LNCAP (cell line): ENCODE data around the gene JAZF1.

Experiments
- TF ChIP-seq, protein P1 (sequence below): fragments of 450-650 bp; IDR thresholded peaks from 2 replicates; pipeline ENCODE4 v1.5.1; 2017; ENCODE audit warnings: mild to moderate bottlenecking

JAZF1 gene

DNA sequence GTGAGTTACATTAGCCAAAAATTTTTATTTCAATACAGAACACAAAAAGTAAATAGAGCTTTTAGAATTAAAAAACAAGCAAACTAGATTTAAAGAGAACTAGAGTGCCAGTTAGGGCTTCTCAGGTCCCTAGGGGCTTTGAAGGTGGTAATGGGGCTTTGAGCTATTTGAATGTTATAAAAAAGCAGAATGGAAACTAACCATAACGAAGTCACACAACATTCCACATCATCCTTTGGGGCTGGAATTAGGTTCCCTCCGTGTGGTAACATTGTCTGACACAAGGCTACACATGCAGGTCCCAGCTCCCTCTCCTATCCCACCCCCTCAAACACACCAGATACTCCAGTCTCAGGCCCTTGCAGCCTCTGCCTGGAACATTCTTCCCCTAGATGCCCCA is 15.3 kb downstream of the JAZF1 start:
- TF ChIP-seq, protein P1, sequence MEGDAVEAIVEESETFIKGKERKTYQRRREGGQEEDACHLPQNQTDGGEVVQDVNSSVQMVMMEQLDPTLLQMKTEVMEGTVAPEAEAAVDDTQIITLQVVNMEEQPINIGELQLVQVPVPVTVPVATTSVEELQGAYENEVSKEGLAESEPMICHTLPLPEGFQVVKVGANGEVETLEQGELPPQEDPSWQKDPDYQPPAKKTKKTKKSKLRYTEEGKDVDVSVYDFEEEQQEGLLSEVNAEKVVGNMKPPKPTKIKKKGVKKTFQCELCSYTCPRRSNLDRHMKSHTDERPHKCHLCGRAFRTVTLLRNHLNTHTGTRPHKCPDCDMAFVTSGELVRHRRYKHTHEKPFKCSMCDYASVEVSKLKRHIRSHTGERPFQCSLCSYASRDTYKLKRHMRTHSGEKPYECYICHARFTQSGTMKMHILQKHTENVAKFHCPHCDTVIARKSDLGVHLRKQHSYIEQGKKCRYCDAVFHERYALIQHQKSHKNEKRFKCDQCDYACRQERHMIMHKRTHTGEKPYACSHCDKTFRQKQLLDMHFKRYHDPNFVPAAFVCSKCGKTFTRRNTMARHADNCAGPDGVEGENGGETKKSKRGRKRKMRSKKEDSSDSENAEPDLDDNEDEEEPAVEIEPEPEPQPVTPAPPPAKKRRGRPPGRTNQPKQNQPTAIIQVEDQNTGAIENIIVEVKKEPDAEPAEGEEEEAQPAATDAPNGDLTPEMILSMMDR = no peak

GRCh38 chr7:28163949-28164348 is 16.6 kb downstream of the JAZF1 start:
- TF ChIP-seq, protein P1 = no peak

GRCh38 chr7:28161331-28161730 is 19.3 kb downstream of the JAZF1 start:
- TF ChIP-seq, protein P1 = no peak

GRCh38 chr7:28160551-28160991 is 20.0 kb downstream of the JAZF1 start:
- TF ChIP-seq, protein P1 = no peak

GRCh38 chr7:28157831-28158416 is 22.7 kb downstream of the JAZF1 start:
- TF ChIP-seq, protein P1 = no peak

- TF ChIP-seq, protein P1 = no peak
Observed at GRCh38 chr7:28157076-28157745, 23.4 kb downstream of the JAZF1 start.

DNA sequence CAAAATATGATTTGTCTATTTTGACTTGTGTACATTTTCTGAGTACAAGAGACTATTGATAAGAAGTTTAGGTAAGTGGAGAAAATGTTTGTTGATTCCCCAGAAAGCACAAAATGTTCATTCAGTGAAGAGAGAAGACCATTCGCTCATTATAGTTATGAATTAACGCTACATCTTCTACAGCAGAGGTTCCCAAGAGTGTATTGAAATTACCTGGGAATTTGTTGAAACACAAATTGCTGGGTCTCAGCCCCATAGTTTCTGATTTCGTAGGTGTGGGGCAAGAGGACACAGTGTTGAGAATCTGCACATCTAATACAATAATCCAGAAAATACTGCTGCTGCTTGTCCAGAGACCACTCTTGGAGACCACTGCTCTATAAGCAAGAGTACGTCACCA is 24.2 kb downstream of the JAZF1 start:
- TF ChIP-seq, protein P1 = no peak
